Retina (tissue), 1 donor: ENCODE results near the gene BSDC1.
"Not testable (repeated sequence)": the region's sequence is repeated elsewhere in the genome, so short reads cannot be mapped to it uniquely, and the experiment has no call there.

Experiments used
- DNase-seq: peaks from one replicate; pipeline ENCODE4 v3.0.0-alpha.2; 2016

The BSDC1 gene, protein sequence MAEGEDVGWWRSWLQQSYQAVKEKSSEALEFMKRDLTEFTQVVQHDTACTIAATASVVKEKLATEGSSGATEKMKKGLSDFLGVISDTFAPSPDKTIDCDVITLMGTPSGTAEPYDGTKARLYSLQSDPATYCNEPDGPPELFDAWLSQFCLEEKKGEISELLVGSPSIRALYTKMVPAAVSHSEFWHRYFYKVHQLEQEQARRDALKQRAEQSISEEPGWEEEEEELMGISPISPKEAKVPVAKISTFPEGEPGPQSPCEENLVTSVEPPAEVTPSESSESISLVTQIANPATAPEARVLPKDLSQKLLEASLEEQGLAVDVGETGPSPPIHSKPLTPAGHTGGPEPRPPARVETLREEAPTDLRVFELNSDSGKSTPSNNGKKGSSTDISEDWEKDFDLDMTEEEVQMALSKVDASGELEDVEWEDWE

DNA sequence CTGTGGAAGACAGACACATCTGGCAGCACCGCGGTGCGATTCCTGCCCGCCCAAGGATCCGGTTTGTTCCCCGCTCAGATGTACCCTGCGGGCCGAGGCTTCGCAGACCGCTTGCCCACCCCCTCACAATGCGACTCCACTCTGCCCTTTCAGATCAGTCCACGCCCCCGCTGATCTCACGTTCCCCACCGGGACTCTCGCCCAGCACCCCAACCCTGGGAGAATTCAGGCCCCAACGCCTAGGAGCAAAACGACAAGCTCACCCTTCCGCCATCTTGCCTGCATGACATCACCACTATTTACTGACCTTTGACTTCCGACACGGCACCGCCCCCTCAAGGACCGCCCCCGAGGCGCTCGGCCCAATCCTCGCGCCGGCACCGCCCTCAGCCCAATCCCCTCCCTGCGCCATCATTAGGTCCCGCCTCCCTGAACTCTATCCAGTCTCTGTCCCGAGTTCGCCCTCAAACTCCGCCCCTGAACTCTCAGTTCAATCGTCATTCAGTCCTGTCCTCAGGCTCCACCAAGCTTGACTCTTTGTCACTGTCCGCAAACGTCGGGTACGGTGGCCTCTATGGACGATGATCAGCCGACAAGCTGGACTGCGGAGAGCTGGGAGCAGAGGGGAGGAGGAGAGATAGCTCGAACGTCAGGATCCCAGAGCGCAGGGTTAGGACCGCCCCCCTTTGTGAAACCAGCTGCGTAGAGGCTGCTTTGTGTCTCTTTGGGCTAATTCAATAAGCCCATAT is at the start of gene BSDC1:
TSS of gene BSDC1 (minus strand) at position 301 of the 749 bp plus-strand sequence. CDS start at position 274, 27 bp downstream.
- peak; percentile 97 for DNase-seq

GRCh38 chr1:32441467-32441866 is 47.2 kb upstream of the BSDC1 start:
- not testable (repeated sequence) for DNase-seq

DNA sequence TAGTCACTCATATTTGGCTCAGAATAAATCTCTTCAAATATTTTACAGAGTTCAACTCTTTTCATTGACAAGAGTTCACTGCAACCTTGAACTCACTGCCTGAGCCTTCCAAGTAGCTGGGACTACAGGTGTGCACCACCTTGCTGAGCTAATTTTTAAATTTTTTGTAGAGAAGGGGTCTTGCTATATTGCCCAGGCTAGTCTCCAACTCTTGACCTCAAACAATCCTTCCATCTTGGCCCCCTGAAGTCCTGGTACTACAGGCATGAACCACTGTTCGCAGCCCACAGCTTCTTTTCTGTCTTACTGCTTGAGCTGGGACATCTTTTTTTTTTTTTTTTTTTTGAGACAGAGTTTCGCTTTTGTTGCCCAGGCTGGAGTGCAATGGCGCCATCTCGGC is 44.5 kb upstream of the BSDC1 start:
- not testable (repeated sequence) for DNase-seq

DNA sequence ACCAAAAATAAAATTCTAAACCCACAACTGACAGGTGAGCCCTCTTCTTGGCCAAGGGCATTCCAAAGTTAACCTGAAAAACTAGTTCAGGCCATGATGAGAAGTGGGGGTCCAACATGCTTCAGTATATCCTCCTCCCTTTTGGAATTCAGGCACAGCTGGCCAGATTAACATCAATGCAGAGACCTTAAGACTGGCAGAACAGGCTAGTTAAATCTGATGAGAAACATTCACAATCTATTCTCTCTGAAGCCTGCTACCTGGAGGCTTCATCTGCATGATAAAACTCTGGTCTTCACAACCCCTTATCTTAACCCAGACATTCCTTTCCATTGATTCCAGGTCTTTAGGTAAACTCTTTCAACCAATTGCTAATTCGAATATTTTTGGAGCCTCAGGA is 43.9 kb upstream of the BSDC1 start:
- no peak for DNase-seq

DNA sequence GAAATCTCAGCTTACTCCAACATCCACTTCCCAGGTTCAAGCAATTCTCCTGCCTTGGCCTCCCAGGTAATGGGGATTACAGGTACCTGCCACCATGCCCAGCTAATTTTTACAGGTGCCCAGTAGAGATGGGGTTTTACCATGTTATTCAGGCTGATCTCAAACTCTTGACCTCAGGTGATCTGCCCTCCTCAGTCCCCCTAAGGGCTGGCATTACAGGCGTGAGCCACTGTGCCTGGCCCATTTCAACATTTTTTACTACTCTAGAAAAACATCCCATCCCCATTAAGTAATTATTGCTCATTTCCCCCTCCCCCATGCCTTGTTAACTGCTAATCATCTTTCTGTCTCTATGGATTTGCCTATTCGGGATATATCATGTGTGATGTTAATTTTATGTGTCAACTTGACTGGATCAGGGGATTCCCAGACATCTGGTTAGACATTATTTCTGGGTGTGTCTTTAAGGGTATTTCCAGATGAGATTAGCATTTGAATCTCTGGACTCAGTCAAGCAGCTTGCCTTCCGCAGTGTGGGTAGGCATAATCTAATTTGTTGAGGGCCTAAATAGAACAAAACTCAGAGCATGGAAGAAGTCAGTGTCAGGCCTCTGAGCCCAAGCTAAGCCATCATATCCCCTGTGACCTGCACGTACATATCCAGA is 37.6 kb upstream of the BSDC1 start:
- no peak for DNase-seq

- DNase-seq, result no peak
Measured at GRCh38 chr1:32427264-32427963, 33.2 kb upstream of the BSDC1 start.

DNA sequence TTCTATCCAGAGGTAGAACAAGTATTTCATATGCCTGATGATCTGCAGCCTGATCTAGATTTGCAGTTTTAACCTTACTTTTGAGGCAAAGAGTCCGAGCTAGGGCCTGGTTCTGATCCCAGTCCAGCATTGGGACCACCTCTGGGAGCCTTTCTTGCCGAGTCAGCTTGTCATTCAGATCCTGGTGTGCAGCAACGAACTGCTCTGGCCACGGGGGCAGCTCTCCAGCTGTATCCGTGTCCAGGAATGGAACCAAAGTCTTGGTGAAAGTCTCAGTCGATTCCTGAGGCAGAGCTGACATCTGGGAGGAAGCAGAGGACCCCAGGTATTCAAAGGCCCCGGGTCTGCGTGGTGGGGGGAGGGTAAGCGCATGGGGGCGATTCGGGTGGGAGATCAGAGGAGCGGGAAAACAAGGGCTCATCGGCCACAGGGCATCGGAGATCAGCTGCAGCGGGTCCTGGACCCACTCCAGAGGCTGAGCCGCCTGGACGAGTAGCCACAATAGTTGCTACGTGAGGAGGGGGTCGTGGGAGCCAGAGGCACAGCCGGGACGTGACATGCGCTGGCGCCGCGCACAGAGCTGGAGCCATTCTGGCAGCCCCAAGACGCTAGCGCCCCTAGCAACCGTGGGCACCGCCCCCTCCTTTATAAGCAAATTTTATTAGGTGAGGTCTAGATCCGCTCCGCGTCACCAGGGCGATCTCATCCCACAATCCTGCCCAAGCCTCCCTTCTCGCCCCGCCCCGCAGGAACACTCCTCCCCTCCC is 32.4 kb upstream of the BSDC1 start:
- peak; percentile 74 for DNase-seq

GRCh38 chr1:32421775-32422174 is 27.5 kb upstream of the BSDC1 start:
- DNase-seq, result no peak

GRCh38 chr1:32414186-32414886 is 20.1 kb upstream of the BSDC1 start:
- no peak for DNase-seq

- DNase-seq, result peak; percentile 44
Measured at GRCh38 chr1:32413507-32414185, 19.4 kb upstream of the BSDC1 start.

DNA sequence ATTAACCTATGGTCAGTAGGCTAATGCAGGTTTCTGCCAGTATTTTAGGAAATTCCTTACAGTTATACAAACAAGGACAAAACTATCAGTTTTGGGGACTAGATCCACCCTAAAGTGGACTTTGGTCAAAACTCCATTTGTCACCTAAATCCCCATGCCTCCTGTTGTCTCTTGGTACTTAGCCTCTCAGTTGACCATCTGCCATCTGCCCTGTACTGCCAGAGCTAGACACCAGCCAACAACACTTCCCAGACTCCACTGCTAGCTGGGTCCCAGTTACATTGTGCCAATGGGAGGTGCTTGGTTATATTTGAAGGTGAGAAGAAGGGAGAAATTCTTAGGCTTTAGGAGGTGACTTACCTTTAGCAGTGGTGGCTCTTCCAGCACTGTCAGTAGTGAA is 17.0 kb upstream of the BSDC1 start:
- DNase-seq, result no peak

GRCh38 chr1:32406629-32407111 is 12.4 kb upstream of the BSDC1 start:
- no peak for DNase-seq

DNA sequence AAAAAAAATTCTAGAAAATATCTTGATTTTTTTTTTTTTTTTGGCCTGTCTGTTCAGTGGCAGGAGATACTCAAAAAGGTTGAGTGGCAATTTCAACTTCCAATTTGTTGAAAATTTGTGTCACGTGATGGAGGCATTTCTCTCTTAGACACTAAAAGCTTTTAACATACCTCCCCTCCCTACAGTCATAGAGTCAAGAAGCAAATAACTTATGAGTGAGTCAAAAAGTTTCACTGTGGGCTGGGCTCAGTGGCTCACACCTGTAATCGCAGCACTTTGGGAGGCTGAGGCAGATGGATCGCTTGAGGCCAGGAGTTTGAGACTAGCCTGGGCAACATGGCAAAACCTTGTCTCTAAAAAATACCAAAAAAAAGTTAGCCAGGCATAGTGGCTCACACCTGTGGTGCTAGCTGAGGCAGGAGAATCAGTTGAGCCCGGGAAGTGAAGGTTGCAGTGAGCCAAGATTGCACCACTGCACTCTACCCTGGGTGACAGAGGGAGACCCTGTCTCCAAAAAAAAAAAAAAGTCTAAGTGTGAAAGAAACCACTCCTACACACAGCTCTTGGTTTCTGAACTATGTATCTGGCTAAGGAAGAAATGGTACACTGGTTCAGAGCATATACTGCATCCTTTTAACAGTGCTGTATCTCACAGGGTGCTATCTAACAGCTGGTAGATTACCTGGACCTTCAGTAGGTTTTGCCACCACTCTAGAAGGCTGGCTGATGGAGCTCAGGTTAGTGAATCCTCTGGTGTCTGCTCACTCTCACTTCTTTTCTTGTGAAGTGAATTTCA is 11.6 kb upstream of the BSDC1 start:
- no peak for DNase-seq

- DNase-seq, result no peak
Measured at GRCh38 chr1:32404946-32405345, 10.7 kb upstream of the BSDC1 start.

DNA sequence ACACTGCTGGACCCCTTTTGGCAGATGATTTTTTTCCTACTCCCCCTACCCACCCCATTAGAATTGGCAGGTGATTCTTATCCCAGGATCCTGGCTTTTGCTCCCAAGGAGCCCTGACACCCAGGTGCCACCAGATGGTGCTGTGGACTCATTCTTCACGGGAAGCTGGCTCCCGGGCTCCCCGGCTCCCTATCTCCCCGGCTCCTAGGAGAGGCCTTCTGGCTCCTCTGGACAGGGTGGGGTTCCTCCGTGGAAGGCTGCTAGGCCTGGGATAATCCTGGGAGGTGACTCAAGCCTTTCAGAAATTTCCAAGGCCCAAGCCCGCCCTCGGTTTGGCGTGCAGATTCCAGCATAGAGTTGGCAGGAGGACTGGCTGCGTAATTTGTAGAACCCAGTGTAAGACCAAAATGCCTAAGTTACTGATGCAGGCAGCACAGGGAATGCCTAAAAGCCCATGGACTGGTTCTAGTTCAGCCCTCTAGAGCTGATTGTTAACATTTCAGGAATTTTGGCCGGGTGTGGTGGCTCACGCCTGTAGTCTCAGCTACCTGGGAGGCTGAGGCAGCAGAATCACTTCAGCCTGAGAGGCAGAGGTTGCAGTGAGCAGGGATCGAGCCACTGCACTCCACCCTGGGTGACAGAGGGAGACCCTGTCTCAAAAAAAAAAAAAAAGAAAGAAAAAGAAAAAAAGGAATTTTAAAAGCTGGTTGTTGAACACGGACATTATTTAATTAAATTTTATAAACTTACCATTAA is 6.8 kb upstream of the BSDC1 start:
- DNase-seq, result peak; percentile 84

- no peak for DNase-seq
Measured at GRCh38 chr1:32399843-32400242, 5.6 kb upstream of the BSDC1 start.

DNA sequence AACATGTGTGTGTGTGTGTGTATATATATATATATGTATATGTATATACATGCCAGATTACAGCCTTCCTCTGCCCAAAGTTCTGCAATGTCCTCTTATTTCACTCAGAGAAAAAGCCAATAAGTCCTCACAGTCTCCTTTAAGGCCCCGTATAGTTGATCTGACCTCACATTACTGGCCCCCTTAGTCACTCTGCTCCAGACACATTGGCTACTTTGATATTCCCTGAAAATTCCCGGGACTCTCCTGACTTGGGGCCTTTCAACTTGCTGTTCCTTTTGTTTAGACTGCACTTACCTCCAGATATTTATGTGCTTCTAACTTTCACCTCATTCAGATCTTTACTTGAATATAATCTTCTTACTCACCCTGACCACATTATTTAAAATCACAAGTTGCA is 4.2 kb upstream of the BSDC1 start:
- no peak for DNase-seq

DNA sequence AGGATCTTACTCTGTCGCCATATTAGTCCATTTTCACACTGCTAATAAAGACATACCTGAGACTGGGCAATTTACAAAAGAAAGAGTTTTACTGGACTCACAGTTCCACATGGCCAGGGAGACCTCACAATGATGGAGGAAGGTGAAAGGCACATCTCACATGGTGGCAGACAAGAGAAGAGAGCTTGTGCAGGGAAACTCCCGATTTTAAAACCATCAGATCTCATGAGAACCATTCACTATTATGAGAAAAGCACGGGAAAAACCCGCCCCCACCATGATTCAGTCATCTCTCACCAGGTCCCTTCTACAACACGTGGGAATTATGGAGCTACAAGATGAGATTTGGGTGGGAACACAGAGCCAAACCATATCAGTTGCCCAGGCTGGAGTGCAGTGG is 2.3 kb upstream of the BSDC1 start:
- not testable (repeated sequence) for DNase-seq

DNA sequence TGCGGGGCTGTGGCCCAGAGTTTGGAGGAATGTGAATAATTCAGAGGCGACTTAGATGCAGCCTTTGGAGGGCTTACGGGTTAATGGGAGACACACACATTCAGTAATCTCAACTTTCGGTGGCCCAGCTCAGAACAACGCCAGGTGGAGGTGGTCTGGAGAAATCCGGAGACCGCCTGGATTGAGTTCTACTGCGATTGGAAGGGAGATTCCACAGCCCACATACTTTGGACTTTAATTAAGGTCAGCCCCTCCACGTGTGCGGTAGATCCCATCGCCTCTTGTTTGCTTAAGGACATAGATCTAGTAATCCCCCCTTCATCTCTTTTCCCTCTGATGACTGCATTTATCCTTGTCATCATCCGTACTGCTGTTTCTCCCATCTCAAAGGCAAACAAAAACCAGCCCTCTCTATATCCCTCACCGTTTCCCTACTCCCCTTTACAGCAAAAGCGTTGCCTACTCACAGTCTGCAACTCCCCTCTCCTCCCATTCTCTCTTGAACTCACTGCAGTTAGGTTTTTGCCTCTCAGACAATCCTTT is 720 bp upstream of the BSDC1 start:
- no peak for DNase-seq
